ENCODE measurements around the gene COQ10A.

DNA sequence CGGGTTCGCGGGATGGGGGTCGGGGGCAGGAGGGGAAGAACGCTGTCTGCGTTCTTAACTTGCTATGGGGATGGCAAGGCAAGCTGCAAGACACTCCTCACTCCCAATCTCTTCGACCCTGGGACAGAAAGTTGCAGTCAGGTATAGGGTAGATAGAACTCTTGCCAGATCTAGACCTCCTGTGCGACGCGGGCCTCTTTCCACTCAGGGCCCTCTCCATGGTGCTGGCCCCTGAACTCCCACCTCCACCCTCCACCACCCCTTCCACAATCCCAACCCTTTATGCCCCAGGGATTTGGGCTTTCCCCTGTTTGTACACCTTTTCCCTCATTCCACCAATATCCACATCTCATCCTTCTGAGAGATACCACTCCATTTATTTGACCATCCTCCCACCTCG, 41.8 kb upstream of the COQ10A start:
- no peak for TF ChIP-seq TRIM24 (IDR thresholded peaks at IDR 0.05)
- TF ChIP-seq, protein P1, sequence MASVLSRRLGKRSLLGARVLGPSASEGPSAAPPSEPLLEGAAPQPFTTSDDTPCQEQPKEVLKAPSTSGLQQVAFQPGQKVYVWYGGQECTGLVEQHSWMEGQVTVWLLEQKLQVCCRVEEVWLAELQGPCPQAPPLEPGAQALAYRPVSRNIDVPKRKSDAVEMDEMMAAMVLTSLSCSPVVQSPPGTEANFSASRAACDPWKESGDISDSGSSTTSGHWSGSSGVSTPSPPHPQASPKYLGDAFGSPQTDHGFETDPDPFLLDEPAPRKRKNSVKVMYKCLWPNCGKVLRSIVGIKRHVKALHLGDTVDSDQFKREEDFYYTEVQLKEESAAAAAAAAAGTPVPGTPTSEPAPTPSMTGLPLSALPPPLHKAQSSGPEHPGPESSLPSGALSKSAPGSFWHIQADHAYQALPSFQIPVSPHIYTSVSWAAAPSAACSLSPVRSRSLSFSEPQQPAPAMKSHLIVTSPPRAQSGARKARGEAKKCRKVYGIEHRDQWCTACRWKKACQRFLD (CRISPR knock-in tag; IDR thresholded peaks at IDR 0.05): no peak
- TF ChIP-seq MYBL2 (IDR thresholded peaks at IDR 0.05; ENCODE audit: low read depth): no peak
- TF ChIP-seq MYBL2 (CRISPR knock-in tag; IDR thresholded peaks at IDR 0.05; ENCODE audit: borderline replicate concordance): no peak
- no peak for TF ChIP-seq HLTF (IDR thresholded peaks at IDR 0.05)
- TF ChIP-seq, protein P2, sequence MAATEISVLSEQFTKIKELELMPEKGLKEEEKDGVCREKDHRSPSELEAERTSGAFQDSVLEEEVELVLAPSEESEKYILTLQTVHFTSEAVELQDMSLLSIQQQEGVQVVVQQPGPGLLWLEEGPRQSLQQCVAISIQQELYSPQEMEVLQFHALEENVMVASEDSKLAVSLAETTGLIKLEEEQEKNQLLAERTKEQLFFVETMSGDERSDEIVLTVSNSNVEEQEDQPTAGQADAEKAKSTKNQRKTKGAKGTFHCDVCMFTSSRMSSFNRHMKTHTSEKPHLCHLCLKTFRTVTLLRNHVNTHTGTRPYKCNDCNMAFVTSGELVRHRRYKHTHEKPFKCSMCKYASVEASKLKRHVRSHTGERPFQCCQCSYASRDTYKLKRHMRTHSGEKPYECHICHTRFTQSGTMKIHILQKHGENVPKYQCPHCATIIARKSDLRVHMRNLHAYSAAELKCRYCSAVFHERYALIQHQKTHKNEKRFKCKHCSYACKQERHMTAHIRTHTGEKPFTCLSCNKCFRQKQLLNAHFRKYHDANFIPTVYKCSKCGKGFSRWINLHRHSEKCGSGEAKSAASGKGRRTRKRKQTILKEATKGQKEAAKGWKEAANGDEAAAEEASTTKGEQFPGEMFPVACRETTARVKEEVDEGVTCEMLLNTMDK (IDR thresholded peaks at IDR 0.05; ENCODE audit: borderline replicate concordance, insufficient read depth, low read depth, low read length, poor library complexity, severe bottlenecking): no peak
- no peak for TF ChIP-seq KLF10 (CRISPR knock-in tag; IDR thresholded peaks at IDR 0.05)
- TF ChIP-seq, protein P3, sequence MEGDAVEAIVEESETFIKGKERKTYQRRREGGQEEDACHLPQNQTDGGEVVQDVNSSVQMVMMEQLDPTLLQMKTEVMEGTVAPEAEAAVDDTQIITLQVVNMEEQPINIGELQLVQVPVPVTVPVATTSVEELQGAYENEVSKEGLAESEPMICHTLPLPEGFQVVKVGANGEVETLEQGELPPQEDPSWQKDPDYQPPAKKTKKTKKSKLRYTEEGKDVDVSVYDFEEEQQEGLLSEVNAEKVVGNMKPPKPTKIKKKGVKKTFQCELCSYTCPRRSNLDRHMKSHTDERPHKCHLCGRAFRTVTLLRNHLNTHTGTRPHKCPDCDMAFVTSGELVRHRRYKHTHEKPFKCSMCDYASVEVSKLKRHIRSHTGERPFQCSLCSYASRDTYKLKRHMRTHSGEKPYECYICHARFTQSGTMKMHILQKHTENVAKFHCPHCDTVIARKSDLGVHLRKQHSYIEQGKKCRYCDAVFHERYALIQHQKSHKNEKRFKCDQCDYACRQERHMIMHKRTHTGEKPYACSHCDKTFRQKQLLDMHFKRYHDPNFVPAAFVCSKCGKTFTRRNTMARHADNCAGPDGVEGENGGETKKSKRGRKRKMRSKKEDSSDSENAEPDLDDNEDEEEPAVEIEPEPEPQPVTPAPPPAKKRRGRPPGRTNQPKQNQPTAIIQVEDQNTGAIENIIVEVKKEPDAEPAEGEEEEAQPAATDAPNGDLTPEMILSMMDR (IDR thresholded peaks at IDR 0.05 in 2 of 3, conservative IDR thresholded peaks at IDR 0.05 in 1 of 3; ENCODE audit: insufficient read depth in 2 of 3, low read depth in 1 of 3, low read length in 3 of 3): no peak
- no peak for TF ChIP-seq MTA2 (IDR thresholded peaks at IDR 0.05; ENCODE audit: low read depth)
- no peak for TF ChIP-seq MCM7 (IDR thresholded peaks at IDR 0.05)
- TF ChIP-seq PHF21A (IDR thresholded peaks at IDR 0.05; ENCODE audit: borderline replicate concordance, low read depth): no peak
- TF ChIP-seq SMARCA5 (IDR thresholded peaks at IDR 0.05): no peak
- no peak for TF ChIP-seq ZNF282 (CRISPR knock-in tag; IDR thresholded peaks at IDR 0.05)
- no peak for TF ChIP-seq CBX3 (IDR thresholded peaks at IDR 0.05; ENCODE audit: borderline replicate concordance in 1 of 2, low read length in 2 of 2)

Data from K562 (cell line).